SIG-M5 (cell line): Measurements from ENCODE around the gene SMOC1.

ENCODE experiments used
- DNase-seq: peaks from one replicate; lab custom pipeline; 2025; lab: John Stamatoyannopoulos, UW

The SMOC1 gene

GRCh38 chr14:70045310-70045709, 166.1 kb downstream of the SMOC1 start:
- no peak for DNase-seq

DNA sequence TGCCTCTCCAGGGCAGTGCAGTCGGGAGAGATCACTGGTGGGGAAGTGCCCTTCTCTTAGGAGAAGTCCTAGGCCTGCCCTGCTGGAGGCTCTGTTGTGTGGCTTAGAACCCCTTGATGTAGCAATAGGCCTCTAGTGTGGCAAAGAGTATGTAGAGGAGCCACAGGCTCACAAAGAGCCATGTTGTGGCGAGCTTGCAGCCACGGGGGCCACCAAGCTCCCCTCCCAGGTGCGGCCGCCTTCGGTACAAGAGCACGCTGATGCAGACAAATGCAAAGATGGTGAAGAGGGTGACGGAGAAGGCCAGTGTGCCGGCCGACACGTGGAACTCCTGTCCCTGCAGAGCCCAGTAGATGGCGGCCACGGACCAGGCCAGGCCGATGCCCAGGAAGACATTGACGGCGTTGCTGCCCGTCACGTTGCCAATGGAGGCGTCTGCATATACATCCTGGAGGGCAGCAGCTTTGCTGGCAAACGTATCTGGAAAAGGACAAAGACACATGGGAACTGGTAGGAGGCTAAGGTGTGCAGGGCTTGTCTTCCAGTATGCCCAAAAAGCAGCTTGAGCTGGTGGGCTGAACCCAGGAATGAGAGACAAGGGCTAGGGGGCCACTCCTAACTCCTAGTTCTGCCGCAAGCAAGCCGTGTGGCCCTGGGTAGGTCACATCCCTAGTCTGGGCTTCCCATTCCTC, 166.8 kb downstream of the SMOC1 start:
- DNase-seq, result no peak

GRCh38 chr14:70047598-70048312, 168.5 kb downstream of the SMOC1 start:
- DNase-seq, result no peak

GRCh38 chr14:70048313-70048654, 169.1 kb downstream of the SMOC1 start:
- DNase-seq, result no peak

DNA sequence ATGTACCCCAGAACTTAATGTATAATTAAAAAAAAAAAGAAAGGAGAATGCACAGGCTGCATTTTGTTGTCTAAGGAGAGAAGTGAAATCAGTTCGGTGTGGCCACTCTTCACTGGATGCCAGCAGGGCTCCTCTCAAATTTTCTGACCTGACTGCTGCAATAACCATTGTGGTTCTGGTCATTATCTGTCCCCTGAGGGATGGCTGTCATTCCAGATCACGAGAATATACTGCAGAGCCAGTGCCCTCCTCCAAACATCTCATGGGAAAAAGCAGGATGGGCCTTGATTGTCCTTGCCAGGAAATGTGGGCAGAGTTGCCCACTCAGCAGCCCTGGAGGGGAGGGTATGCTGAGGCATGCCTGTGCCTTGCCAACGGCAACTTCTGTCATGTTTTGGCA, 170.4 kb downstream of the SMOC1 start:
- no peak for DNase-seq

- no peak for DNase-seq
These were observed 170.9 kb downstream of the SMOC1 start for GRCh38 chr14:70050136-70050535.

DNA sequence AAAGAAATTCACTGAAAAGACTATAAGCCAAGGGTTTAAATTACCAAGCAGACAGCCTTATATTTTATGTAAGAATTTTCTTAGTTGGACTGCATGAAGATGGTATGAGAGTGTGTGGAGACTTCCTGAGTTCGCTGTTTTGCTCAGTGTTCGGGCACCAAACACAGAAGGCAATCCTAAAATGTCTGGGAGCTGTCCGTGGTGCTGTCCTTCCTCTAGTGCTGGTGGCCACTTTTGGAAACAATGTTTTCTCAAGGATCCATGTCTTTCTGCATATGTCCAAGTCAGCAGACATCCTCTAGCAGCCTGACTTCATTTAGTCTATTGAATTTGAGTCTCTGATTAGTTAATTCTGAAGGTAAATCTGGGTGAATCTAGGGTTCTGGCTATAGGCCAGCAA, 173.8 kb downstream of the SMOC1 start:
- no peak for DNase-seq

DNA sequence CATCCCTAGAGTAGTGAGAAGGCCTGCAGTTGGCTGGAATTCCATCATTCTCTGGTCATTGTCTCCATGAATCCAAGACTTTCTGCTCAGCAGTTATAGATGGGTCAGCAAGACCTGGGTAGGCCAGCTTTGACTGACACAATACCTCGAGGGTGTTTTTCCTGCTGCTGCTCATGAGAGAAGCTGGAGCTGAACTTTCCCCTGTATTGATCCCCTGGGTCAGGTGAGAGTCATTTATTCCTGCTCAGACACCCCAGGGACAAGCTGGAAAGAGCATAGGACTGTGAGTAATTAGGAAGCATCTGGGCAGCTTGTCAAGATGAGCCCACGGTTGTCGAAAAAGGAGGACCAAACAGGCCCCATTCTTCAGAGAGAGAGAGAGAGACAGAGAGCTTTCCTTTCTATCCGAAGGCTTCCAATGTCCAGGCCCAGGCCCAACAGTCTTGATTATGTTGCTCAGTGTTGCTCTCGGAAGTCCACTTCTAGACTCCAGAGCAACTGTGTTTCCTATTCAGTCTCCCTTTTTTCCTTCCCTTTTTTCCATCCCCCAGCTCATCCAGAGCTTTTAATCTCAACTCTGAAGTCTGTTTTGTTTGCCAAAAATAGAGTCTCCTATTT, 178.4 kb downstream of the SMOC1 start:
- DNase-seq, result no peak

GRCh38 chr14:70059545-70059944, 180.3 kb downstream of the SMOC1 start:
- DNase-seq, result no peak

DNA sequence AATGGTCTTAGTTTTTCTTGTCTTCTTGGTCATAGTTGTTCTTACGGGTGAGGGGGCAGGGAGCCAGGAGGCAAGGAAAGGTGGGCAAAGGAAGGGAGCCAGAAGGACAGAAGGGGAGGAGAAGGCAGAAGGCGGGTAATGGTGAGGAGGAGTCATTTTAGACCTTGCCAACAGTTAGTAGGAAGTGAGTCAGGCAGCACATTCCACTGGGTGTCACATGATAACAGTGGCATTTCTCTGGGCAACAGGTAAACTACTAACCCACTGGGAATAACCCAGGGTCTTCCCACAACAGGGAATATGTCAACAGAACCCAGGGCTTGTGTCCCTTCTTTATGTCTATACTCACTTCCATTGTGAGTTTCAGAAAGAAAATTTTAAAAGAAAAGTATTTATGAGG, 181.9 kb downstream of the SMOC1 start:
- DNase-seq, result no peak

GRCh38 chr14:70064136-70064865, 185.1 kb downstream of the SMOC1 start:
- DNase-seq, result no peak

DNA sequence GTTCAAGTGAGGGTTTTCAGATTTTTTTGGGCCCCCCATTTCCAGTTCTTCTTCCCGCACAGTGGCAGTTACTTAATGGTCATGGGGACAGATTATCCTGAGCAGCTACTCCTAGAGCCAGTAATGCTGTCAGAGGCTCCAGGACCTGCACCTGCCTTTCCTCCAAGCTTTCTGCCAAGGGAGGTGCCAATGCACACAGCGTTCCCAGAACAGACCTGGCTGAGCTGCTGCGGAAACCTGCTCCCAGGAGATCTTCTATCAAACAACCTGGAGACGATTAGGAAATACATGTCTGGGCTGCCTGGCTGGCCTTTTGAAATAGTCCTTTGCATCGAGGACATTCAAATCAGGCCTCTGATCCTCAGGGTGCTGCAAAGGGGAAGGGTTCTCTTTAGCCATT, 188.6 kb downstream of the SMOC1 start:
- no peak for DNase-seq

DNA sequence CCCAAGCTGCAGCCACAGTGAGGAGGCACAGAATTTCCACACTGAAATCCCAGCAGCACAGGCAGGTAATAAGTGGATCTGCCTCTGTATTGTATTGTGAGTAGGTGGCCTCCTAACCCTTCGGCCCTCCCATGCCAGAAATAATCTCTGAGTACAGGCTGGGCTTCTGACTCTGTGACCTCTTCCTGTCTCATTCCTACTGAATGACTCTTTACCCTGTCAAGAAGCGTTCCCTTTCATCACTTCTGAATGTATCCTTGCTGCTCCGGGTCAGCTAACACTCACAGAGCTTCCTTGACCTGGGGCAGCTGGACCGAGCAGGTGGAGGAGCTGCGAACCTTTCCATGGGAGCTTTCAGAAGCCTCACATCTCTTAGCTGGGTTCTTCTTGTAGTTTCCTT, 190.0 kb downstream of the SMOC1 start:
- no peak for DNase-seq

DNA sequence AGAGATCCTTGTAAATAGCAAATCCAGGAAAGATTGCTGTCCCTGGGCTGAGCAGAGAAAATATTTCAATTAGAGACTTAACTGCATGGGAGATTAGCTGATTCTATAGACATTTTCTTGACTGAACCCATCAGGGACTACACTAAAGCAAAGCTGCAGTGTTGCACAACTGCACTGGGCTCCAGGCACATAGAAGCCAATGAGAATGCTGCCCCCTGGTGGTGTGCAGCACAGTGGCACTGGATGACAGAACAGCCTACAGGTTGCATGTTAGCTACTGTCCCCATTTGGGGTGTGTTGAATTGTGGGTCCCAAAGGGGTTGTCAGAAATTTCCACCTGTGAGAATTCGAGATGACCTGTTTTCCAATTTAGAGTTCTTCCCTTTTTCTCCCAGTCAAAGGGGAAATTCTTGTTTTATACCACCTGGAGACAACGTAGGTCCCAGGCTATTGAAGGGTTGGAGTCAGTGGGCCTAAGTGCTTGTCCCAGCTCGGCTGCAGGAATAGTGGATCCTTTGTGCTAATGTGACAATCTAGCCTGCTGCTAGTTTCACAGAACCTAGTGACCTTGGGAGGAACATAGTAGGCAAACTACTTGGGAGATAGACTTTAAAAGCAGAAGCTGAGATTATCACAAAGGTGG, 194.8 kb downstream of the SMOC1 start:
- no peak for DNase-seq

GRCh38 chr14:70077005-70077404, 197.8 kb downstream of the SMOC1 start:
- no peak for DNase-seq

- no peak for DNase-seq
These were observed 198.5 kb downstream of the SMOC1 start for GRCh38 chr14:70077720-70078119.

GRCh38 chr14:70078329-70078728, 199.1 kb downstream of the SMOC1 start:
- DNase-seq, result no peak

- DNase-seq, result no peak
These were observed 200.9 kb downstream of the SMOC1 start for GRCh38 chr14:70080076-70080475.
